ENCODE measurements around the gene ADNP.

ADNP gene

DNA sequence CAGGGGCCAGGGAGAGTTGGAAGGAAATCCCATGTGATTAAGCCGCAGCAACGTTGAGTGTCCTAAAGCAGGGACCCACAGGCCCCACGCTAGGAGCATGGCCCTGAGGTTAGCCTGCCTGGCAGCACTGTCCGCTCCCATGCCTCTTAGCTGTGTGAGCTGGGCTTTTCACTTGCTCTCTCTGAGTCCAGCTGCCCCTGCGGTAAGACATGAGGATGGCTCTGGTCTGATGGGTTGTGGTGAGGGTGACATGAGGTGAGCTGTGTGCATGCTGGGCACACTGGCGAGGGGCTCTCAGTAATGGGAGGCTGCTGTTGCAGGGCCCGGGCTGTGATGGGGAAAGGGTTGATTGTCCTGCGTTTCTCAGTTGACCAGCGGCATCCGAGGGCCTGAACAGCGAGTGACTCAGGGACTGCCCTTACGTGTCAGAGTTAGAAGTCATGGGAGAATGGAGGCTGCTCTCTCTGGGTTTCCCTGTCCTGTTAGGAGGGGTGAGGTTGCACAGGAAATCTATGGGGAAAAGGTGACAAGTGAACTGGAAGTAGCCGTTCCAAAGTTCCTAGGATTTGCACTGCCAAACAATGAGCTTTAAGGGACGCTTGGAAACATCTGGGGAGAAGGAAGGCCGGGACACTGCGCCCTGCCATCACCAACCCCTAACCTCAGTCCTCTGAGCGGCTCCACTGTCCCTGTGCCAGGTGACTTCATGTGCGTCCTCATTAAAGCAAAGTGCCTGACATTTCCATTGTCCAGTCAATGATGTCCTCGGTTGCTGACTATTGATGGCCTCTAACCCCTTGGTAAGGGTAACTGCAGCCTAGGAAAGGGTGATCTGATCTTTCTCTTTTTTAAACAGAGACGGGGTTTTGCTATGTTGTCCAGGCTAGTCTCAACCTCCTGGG is 51.3 kb downstream of the ADNP start:
- H4K12ac ChIP-seq (ENCODE audit: low read depth, low read length), result no peak overlapping the region
- no peak overlapping the region for H4K91ac ChIP-seq (ENCODE audit: low read depth, low read length)
- H3K23ac ChIP-seq (ENCODE audit: low read length), result no peak overlapping the region
- no peak overlapping the region for H3K18ac ChIP-seq (ENCODE audit: low read length)
- no peak overlapping the region for H3K9ac ChIP-seq (ENCODE audit: low read length)
- H3K4me2 ChIP-seq (ENCODE audit: low read length), result no peak overlapping the region
- H3K4ac ChIP-seq (ENCODE audit: low read depth, low read length), result no peak overlapping the region
- no peak overlapping the region for H2BK12ac ChIP-seq (ENCODE audit: low read length)
- H4K8ac ChIP-seq (ENCODE audit: low read depth, low read length), result no peak overlapping the region
- no peaks in the 10 kb centered on the region for H3K79me1 ChIP-seq (ENCODE audit: low read length)
- H3K4me3 ChIP-seq (ENCODE audit: low read depth, low read length), result no peak overlapping the region
- H3K14ac ChIP-seq (ENCODE audit: low read length), result no peak overlapping the region
- no peak overlapping the region for H2AK5ac ChIP-seq (ENCODE audit: low read length)
- no peak for DNase-seq
- H3K27me3 ChIP-seq (ENCODE audit: insufficient read depth, low read length), result no peaks in the 10 kb centered on the region
- no peaks in the 10 kb centered on the region for H3K9me3 ChIP-seq (ENCODE audit: insufficient read depth, low read depth, low read length)
- H2AFZ ChIP-seq (ENCODE audit: insufficient read depth, low read length, poor library complexity), result no peak overlapping the region
- no CpG with 5 or more reads among the region's 20 CpGs for WGBS (ENCODE audit: extremely low coverage, insufficient coverage, insufficient read length)
- no peak overlapping the region for H2BK5ac ChIP-seq (ENCODE audit: low read depth, low read length, poor library complexity)
- H3K27ac ChIP-seq (ENCODE audit: low read depth, low read length), result no peak overlapping the region
- no peaks in the 10 kb centered on the region for H3K36me3 ChIP-seq (ENCODE audit: control insufficient read depth in 1 of 2, insufficient read depth in 2 of 2, low read length in 2 of 2)
- H3K4me1 ChIP-seq (ENCODE audit: control insufficient read depth in 1 of 2, insufficient read depth in 2 of 2, low read length in 2 of 2), result peaks cover 0 to under 1% of the 10 kb centered on the region in 2 experiments
- no peaks in the 10 kb centered on the region for H3K79me2 ChIP-seq (ENCODE audit: control insufficient read depth, insufficient read depth, low read length, poor library complexity)
- H2BK120ac ChIP-seq (ENCODE audit: insufficient read depth, low read length, poor library complexity), result no peak overlapping the region

DNA sequence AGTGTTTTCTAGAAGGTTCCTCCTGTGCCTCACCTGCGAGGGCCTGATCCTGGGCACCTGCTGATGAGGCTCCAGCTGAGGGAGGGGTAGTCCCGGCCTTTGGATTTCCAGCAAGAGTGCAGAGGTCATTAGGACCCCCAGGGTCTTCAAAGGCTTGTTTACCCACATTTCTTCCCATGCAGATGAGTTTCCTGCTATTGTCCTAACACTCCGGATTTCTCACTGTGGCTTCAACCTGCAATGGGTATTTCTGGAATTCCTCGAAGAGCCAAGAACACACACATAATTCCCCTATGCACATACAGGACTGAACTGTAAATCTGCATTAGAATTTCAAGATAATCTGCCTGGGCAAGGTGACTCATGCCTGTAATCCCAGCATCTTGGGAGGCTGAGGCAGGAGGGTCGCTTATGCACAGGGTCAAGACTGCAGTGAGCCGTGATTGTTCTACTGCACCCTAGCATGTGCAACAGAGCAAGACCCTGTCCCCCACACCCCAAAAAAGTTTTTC is 53.9 kb downstream of the ADNP start:
- H3K9me3 ChIP-seq (ENCODE audit: insufficient read depth, low read depth, low read length), result peaks cover 2% of the 10 kb centered on the region
- no peak overlapping the region for H4K8ac ChIP-seq (ENCODE audit: low read depth, low read length)
- no peak overlapping the region for H2AFZ ChIP-seq (ENCODE audit: insufficient read depth, low read length, poor library complexity)
- H3K27ac ChIP-seq (ENCODE audit: low read depth, low read length), result no peak overlapping the region
- H2BK120ac ChIP-seq (ENCODE audit: insufficient read depth, low read length, poor library complexity), result no peak overlapping the region
- H4K12ac ChIP-seq (ENCODE audit: low read depth, low read length), result no peak overlapping the region
- no CpG with 5 or more reads among the region's 6 CpGs for WGBS (ENCODE audit: extremely low coverage, insufficient coverage, insufficient read length)
- no peak overlapping the region for H3K18ac ChIP-seq (ENCODE audit: low read length)
- no peaks in the 10 kb centered on the region for H3K79me1 ChIP-seq (ENCODE audit: low read length)
- H2BK12ac ChIP-seq (ENCODE audit: low read length), result no peak overlapping the region
- no peaks in the 10 kb centered on the region for H3K27me3 ChIP-seq (ENCODE audit: insufficient read depth, low read length)
- no peak overlapping the region for H3K4me3 ChIP-seq (ENCODE audit: low read depth, low read length)
- no peak overlapping the region for H2BK5ac ChIP-seq (ENCODE audit: low read depth, low read length, poor library complexity)
- no peak for DNase-seq
- H3K79me2 ChIP-seq (ENCODE audit: control insufficient read depth, insufficient read depth, low read length, poor library complexity), result no peaks in the 10 kb centered on the region
- H3K36me3 ChIP-seq (ENCODE audit: control insufficient read depth in 1 of 2, insufficient read depth in 2 of 2, low read length in 2 of 2), result no peaks in the 10 kb centered on the region
- no peak overlapping the region for H3K4me2 ChIP-seq (ENCODE audit: low read length)
- no peak overlapping the region for H3K4ac ChIP-seq (ENCODE audit: low read depth, low read length)
- H3K23ac ChIP-seq (ENCODE audit: low read length), result no peak overlapping the region
- H3K9ac ChIP-seq (ENCODE audit: low read length), result no peak overlapping the region
- no peak overlapping the region for H2AK5ac ChIP-seq (ENCODE audit: low read length)
- no peak overlapping the region for H4K91ac ChIP-seq (ENCODE audit: low read depth, low read length)
- peaks cover 8 to 19% of the 10 kb centered on the region in 2 experiments for H3K4me1 ChIP-seq (ENCODE audit: control insufficient read depth in 1 of 2, insufficient read depth in 2 of 2, low read length in 2 of 2)
- H3K14ac ChIP-seq (ENCODE audit: low read length), result no peak overlapping the region

DNA sequence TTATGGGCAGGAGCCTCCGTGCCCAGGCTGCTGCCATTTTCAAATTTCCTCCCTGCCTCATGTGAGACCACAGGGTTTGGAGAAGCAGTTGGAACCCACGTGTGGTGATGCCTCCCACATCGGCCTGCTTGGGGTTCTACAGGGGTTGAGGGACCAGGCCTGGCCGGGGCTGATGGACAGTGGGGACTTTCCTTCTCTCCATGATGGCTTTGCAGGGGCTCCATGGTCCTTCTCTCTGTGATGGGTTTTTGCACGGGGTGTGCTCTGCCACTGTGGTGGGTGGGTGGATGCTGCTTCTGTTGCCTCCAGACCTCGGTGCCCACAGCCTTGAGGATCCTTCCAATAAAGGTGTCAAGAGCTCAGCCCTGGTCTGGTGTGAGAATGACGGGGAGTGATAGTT is 54.4 kb downstream of the ADNP start:
- no peak overlapping the region for H3K4ac ChIP-seq (ENCODE audit: low read depth, low read length)
- peaks cover 2% of the 10 kb centered on the region for H3K9me3 ChIP-seq (ENCODE audit: insufficient read depth, low read depth, low read length)
- H4K12ac ChIP-seq (ENCODE audit: low read depth, low read length), result no peak overlapping the region
- H3K79me1 ChIP-seq (ENCODE audit: low read length), result peaks cover 2% of the 10 kb centered on the region
- H3K18ac ChIP-seq (ENCODE audit: low read length), result no peak overlapping the region
- no peaks in the 10 kb centered on the region for H3K27me3 ChIP-seq (ENCODE audit: insufficient read depth, low read length)
- DNase-seq, result no peak
- no peak overlapping the region for H3K4me3 ChIP-seq (ENCODE audit: low read depth, low read length)
- no peak overlapping the region for H4K91ac ChIP-seq (ENCODE audit: low read depth, low read length)
- no peak overlapping the region for H2BK12ac ChIP-seq (ENCODE audit: low read length)
- no peak overlapping the region for H3K27ac ChIP-seq (ENCODE audit: low read depth, low read length)
- H3K23ac ChIP-seq (ENCODE audit: low read length), result no peak overlapping the region
- H2AK5ac ChIP-seq (ENCODE audit: low read length), result no peak overlapping the region
- no CpG with 5 or more reads among the region's 7 CpGs for WGBS (ENCODE audit: extremely low coverage, insufficient coverage, insufficient read length)
- H3K4me1 ChIP-seq (ENCODE audit: control insufficient read depth in 1 of 2, insufficient read depth in 2 of 2, low read length in 2 of 2), result peaks cover 9 to 19% of the 10 kb centered on the region in 2 experiments
- H3K14ac ChIP-seq (ENCODE audit: low read length), result no peak overlapping the region
- no peak overlapping the region for H2BK120ac ChIP-seq (ENCODE audit: insufficient read depth, low read length, poor library complexity)
- no peaks in the 10 kb centered on the region for H3K36me3 ChIP-seq (ENCODE audit: control insufficient read depth in 1 of 2, insufficient read depth in 2 of 2, low read length in 2 of 2)
- no peaks in the 10 kb centered on the region for H3K79me2 ChIP-seq (ENCODE audit: control insufficient read depth, insufficient read depth, low read length, poor library complexity)
- H3K9ac ChIP-seq (ENCODE audit: low read length), result no peak overlapping the region
- no peak overlapping the region for H2BK5ac ChIP-seq (ENCODE audit: low read depth, low read length, poor library complexity)
- no peak overlapping the region for H2AFZ ChIP-seq (ENCODE audit: insufficient read depth, low read length, poor library complexity)
- no peak overlapping the region for H3K4me2 ChIP-seq (ENCODE audit: low read length)
- H4K8ac ChIP-seq (ENCODE audit: low read depth, low read length), result no peak overlapping the region

DNA sequence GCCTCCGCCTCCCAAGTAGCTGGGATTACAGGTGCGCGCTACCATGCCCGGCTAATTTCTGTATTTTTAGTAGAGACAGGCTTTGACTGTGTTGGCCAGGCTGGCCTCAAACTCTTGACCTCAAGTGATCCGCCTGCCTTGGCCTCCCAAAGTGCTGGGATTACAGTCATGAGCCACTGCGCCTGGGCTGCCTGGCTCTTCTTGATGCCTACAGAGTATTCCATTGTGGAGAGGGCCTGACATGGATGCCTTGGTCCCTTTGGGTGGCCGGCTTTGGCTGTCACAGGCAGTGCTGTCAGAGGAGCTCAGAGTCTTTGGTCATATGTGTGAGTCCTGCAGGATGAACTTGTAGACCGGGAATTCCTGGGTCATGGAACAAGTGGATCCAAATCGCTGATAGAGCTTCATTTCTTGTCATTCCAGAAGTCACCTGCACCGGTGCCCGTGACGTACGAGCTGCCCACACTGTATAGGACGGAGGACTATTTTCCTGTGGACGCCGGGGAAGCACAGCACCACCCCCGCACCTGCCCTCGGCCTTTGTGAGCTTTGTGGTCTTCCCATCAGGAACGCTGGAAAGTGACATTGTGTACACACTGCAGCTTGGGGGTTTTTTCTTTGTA is 55.1 kb downstream of the ADNP start:
- Histone ChIP-seq H3K27ac (ENCODE audit: low read depth, low read length) (no peak overlapping the region), H2BK5ac (ENCODE audit: low read depth, low read length, poor library complexity) (no peak overlapping the region), H4K91ac (ENCODE audit: low read depth, low read length) (no peak overlapping the region), H3K4me3 (ENCODE audit: low read depth, low read length) (no peak overlapping the region), H3K36me3 (ENCODE audit: control insufficient read depth in 1 of 2, insufficient read depth in 2 of 2, low read length in 2 of 2) (no peaks in the 10 kb centered on the region), H4K8ac (ENCODE audit: low read depth, low read length) (no peak overlapping the region), H3K9ac (ENCODE audit: low read length) (no peak overlapping the region), H3K23ac (ENCODE audit: low read length) (no peak overlapping the region), H3K79me2 (ENCODE audit: control insufficient read depth, insufficient read depth, low read length, poor library complexity) (no peaks in the 10 kb centered on the region), H3K79me1 (ENCODE audit: low read length) (peaks cover 6% of the 10 kb centered on the region), H3K14ac (ENCODE audit: low read length) (no peak overlapping the region), H3K4me2 (ENCODE audit: low read length) (no peak overlapping the region), H2AK5ac (ENCODE audit: low read length) (no peak overlapping the region), H3K4ac (ENCODE audit: low read depth, low read length) (no peak overlapping the region), H2BK12ac (ENCODE audit: low read length) (no peak overlapping the region), H3K27me3 (ENCODE audit: insufficient read depth, low read length) (no peaks in the 10 kb centered on the region), H3K4me1 (ENCODE audit: control insufficient read depth in 1 of 2, insufficient read depth in 2 of 2, low read length in 2 of 2) (peaks cover 12 to 23% of the 10 kb centered on the region in 2 experiments), H3K18ac (ENCODE audit: low read length) (no peak overlapping the region), H2AFZ (ENCODE audit: insufficient read depth, low read length, poor library complexity) (no peak overlapping the region), H4K12ac (ENCODE audit: low read depth, low read length) (no peak overlapping the region), H3K9me3 (ENCODE audit: insufficient read depth, low read depth, low read length) (peaks cover 2% of the 10 kb centered on the region), H2BK120ac (ENCODE audit: insufficient read depth, low read length, poor library complexity) (no peak overlapping the region)
- no peak for DNase-seq
- no CpG with 5 or more reads among the region's 19 CpGs for WGBS (ENCODE audit: extremely low coverage, insufficient coverage, insufficient read length)

All from trophoblast cell (in vitro differentiated cells and primary cell).